ENCODE data around the gene EPS8L1.

Gene EPS8L1

GRCh38 chr19:55081770-55082019, 6.0 kb downstream of the EPS8L1 start:
- DNase-seq: no peak

DNA sequence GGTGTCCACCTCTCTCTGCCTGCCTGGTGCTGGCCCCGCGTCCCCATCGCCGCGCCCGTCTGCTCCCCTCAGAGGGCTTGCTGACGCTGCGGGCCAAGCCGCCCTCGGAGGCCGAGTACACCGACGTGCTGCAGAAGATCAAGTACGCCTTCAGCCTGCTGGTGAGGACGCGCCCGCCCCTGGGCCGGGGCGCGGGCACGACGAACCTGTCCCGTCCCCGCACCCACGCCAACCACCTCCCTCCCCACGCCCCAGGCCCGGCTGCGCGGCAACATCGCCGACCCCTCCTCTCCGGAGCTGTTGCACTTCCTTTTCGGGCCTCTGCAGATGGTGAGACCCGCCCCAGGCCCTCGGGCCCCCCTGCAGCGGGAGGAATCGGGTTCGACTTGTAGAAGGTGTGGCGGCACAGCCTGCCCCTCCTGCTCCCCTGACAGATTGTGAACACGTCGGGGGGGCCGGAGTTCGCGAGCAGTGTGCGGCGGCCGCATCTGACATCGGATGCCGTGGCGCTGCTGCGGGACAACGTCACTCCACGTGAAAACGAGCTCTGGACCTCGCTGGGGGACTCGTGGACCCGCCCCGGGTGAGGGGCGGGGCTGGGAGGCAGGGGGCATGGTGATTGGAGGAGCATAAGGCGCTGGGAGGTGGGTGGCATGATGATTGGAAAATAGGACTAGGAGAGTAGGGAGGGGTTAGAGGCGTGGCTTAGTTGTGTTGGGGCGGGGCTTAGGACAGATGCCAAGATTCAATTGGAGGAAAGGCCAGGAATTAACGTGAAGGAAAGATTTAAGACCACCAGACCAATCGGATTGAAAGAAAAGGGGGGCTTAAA, 6.6 kb downstream of the EPS8L1 start:
- peak; percentile 73 for DNase-seq

DNA sequence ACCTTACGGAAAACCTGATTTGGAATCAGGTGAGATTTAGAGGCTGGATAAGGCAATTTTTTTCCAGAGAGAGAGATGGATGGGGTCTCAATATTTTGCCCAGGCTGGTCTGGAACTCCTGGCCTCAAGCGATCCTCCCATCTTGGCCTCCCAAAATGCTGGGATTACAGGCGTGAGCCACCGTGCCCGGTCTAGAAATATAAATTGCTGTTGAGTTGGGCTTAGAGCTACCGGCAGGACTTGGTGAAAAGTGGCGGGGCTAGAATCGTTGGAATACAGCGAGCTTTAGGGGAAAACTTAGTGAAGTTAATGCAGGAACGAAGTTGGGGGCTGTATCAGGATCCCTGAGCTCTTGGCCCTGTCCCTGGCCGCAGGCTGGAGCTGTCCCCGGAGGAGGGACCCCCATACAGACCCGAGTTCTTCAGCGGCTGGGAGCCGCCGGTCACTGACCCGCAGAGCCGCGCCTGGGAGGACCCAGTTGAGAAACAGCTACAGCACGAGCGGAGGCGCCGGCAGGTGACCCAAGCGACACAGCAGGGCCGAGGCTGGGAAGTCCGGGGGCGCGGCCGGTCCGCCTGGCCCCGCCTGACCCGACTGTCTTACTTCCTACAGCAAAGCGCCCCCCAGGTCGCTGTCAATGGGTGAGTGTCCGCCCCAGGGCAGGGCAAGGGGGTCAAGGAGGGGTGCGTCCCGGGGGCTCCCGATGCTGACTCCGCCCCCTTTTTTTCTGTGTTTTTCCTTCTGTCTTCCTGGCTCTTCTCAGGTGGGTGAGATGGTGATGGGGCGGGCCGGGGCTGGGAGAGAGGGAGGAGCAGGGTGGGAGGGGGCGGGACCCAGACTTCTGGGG, 7.6 kb downstream of the EPS8L1 start:
- no peak for DNase-seq

DNA sequence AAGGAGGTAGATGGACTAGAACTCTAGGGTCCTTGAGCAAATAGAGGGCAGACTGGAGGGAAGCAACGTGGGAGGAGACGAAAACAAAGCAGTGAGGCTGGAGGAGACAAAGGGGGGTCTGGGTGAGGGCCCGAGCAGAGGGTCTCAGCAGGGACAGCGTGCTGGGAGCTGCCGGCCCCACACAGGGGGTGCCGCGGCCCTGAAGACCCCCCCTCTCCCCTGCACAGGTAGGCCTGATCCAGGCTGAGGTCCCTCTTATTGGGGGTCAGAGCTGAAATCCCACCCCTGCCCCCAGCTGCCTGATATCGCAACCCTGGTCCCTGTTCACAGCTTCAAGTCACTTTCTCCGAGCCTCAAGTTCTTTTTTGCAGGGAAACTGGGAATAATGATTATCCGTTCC, 8.7 kb downstream of the EPS8L1 start:
- DNase-seq: no peak

GRCh38 chr19:55085923-55086715, 10.4 kb downstream of the EPS8L1 start:
- no peak for DNase-seq

DNA sequence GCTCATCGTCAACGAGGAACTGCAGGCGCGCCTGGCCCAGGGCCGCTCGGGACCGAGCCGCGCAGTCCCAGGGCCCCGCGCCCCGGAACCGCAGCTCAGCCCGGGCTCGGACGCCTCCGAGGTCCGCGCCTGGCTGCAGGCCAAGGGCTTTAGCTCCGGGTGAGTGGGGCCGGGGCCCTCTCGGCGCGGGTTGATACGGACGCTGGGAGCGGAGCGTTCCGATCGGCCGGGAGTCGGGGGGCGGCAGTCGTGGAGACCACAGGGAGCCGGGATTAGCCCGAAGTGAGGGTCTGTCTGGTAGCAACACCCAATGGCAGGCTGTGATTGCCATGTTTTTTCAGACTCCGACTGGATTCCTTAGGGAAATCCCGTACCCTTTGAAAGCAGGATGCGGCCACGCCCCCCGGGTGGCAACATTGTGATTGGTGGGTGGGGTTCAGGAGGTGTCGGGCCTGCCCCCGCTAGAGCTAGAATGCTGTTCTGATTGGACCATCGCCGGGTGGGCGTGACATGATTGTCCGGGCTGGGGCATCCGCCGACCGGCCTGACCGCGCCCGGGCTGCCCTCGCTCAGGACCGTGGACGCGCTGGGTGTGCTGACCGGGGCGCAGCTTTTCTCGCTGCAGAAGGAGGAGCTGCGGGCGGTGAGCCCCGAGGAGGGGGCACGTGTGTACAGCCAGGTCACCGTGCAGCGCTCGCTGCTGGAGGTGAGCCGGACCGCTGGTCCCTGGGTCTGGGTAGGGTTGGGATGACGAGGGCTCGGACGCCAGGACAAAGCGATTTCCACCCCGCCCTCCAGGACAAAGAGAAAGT, 11.3 kb downstream of the EPS8L1 start:
- peak; percentile 54 for DNase-seq

DNA sequence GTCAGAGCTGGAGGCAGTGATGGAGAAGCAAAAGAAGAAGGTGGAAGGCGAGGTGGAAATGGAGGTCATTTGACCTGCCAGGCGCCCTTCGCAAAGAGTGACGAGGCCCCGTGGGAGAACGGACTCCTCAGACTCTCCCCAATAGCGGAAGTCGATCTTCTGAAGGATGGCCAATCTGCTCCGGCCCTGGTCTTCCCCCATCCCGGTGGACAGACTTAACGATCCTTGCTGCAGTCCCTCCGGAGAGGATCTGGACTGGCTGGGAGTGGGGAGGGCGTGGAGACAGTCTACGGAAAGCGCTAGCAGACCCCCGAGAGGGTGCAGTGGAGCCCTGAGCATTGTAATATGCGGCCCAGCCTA, 11.9 kb downstream of the EPS8L1 start:
- DNase-seq: no peak

DNA sequence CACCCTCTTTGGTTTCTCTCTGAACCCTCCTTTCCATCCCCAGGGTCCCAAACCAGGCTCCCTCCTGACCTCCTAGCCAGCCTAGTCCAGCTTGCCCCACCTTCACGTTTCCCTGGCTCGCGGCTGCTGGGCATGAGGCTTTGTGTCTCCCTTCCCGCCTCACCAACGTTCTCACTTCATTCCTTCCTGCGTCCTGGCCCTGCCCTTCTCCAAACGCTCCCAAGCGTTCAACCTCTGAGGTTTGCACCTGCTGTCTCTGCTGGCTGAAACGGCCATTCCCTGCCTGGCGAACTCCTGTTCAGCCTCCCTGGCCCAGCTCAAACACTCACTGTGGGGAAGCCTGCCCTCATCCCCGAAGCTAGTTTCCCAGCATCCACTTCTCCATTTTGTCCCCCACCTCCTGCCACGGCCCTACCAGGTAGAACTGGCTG, 12.4 kb downstream of the EPS8L1 start:
- DNase-seq: no peak

DNA sequence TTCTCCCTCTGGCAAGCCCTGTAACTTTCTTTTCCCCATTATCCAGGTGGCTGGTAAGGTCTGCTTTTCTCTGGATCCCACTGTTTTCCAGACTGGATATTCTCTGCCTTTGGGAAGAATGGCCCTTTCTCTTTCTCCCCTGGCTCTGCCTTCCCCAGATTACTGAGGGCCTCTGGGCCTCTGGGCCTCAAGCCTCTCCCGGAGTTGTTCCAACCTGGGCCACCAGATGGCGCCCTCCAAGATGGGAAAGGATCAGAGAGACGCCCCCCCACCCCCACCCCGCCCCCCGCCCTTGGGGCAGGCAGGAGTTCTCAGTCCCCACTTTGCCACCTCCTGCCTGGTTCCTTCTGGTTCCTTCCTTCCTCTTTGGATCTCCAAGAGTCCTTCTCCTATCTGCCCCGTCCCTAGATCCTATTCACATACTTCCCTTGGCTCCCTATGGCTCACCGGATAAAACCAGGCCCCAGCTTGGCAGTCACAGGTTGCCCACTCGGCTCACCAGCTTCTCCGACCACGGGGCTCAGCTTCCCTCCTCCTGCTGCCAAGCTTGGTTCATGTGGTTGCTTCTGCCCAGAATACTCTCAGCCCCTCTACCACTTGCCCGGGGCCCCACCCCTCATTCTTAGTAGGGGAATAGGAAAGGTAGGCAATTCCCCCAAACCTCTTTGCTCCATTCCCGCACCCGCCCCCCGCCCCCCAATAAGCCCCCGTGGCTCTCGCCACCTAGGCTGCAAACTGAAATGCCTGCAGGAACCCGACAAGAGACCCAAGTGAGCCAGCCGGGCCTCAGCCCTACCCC, 13.1 kb downstream of the EPS8L1 start:
- peak; percentile 64 for DNase-seq

DNA sequence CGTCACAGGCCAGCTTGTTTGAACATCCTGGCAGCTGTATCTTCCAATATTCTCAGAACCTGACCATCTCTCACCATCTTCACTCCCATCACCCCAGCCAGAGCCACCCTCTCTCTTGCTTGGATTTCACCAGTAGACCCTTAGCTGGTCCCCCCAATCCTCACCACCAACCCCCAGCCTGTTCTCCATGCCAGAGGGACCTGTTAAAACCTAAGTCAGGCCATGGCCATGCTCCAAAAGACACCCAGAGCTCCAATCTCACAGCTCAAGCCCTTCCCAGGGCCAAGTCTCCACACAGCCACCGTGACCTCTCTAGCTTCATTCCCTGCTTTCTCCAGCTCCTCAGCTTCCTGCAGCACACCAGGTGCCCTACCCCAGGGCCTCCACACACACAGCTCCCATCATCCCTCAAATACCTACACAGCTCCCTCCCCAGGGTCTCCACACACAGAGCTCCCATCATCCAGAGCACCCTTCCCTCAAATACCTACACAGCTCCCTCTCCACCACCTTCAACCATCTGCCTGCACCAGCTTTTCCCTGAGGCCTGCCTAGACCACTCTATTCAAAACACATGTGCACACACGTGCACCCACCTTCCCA, 13.8 kb downstream of the EPS8L1 start:
- DNase-seq: no peak

GRCh38 chr19:55090564-55090963, 14.9 kb downstream of the EPS8L1 start:
- DNase-seq: no peak

GRCh38 chr19:55091126-55091910, 15.6 kb downstream of the EPS8L1 start:
- no peak for DNase-seq

DNA sequence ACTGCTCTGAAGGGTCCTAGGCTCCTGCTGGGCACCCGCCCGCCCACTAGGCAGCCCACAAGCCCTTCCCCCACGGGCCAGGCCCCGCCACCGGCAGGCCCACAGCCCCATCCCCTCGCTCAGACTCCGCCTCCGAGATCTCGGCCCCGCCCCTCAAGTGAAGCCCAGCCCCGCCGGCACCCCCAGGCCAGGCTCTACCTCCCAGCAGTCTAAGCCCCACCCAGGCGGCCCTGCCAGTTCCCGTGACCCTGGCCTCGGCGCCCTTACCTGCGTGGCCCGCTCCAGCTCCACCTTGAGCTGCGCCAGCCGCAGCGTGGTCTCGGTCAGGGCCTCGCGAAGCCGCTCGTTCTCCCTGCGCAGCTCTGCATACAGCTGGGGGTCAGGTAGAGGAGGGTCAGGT, 16.3 kb downstream of the EPS8L1 start:
- DNase-seq: no peak

DNA sequence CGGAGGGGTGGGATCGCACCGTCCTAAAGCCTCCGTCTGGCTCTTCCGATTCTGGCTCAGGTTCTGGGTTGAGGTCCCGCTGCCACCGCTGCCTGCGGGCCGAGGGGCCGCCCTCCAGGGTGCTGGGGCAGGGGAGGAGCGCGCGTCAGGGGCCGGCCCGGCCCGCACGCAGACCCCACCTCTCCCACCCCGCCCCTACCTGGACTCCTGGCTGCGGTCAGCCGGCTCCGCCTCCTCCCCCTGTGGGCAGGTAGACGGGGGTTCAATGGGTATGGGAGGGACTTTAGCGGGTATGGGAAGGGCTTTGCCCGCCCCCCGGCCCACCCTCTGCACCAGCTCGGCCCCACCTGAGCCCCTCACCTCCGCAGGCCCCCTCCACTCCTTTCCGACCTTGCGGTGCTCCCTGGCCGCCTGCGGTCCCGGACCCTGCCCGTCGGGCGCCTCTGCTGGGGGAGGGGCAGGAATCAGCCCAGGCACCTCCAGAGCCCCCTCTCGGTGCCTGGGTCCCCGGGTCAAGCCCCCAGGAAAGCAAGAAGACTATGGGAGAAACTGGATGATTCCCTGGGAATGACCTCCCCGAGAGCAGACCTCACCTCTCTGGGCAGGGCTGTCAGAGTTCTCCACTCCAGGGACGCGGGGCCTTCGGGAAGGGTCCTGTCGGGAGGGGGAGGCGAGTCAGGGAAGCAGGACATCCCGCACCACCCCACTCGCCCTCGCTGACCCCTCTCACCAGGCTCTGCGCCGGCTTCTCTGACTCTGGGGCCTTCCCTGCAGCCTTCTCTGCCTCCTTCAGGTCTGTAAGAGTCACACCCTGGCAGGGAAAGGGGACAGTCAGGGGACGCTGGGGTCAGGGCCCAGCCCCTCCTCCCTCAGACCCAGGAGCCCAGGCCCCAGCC, 17.0 kb downstream of the EPS8L1 start:
- DNase-seq: no peak

- DNase-seq: no peak
These were observed 19.0 kb downstream of the EPS8L1 start for GRCh38 chr19:55094456-55095259.

DNA sequence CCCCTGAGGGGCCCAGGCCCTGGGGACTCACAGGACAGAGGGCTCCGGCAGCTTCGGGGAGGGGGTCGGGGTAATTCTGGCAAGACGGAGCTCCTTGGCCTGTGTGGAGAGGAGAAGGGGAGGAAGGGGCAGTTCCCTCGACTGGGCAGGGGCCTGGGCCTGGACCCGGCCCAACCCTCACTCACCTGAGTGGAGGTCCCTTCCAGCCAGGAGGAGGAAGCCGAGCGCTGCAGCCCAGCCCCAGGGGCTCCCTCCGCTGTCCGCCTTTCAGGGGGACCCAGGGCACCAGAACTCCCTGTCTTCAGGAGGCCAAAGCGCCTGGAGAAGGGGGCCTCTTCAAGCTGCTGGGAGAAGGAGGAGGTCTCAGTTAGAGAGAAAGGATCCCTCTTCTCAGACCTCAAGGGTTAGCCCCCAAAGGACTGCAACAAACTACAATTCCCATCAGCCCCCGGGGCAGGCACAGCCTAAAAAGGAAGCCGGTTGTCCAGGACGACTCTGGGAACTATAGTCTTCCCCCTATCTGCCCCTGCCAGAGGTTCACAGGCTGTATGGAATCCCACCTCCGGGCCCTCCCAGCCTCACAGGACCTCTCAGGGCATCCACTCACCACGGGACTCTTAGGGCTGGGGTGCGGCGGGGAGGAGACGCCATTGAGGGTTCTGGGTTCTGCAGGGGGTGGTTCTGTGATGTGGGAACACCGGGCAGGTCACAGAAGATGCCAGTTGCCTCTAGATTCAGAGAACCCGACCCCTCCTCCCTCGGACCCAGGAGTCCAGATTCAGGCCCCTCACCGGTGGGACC, 19.8 kb downstream of the EPS8L1 start:
- no peak for DNase-seq

GRCh38 chr19:55096061-55096701, 20.5 kb downstream of the EPS8L1 start:
- DNase-seq: no peak

Measured in CD4-positive, alpha-beta T cell treated with Interleukin-15 for 1 hour (primary cell).